ENCODE results near the gene CBLB. TPM values are rescaled to one million over a fixed set of nuclear protein-coding genes. Genes with fewer than 3 reads are reported as not detected.

CBLB gene
- total and polyA plus RNA-seq, 2 of the 4 experiments (the other 2 are of a cell fraction), result 10.1 to 20.1 TPM

GRCh38 chr3:105888621-105889579 is 20.1 kb upstream of the CBLB start:
- Histone ChIP-seq H3K18ac (ENCODE audit: low read depth, low read length) (no peak overlapping the region), H3K79me1 (ENCODE audit: low read depth in 1 of 2, low read length in 2 of 2) (no peaks in the 10 kb centered on the region), H2AK5ac (ENCODE audit: low read depth, low read length) (no peak overlapping the region), H3K4me1 (ENCODE audit: control insufficient read depth, insufficient read depth, low read length) (no peaks in the 10 kb centered on the region), H2BK20ac (ENCODE audit: low read depth, low read length) (no peak overlapping the region), H3K4ac (ENCODE audit: low read depth, low read length) (no peak overlapping the region), H3K4me3 (ENCODE audit: insufficient read depth, low read depth, low read length) (no peak overlapping the region), H3K23ac (ENCODE audit: low read depth, low read length) (no peak overlapping the region), H4K8ac (ENCODE audit: low read depth in 2 of 2, low read length in 2 of 2) (no peak overlapping the region), H3K27ac (ENCODE audit: insufficient read depth, low read length) (no peak overlapping the region), H2AK9ac (replicated peaks; ENCODE audit: low read depth, low read length, poor library complexity) (no peak overlapping the region), H3K4me2 (ENCODE audit: low read depth, low read length) (no peak overlapping the region), H3K9me1 (ENCODE audit: insufficient read depth, low read length) (no peaks in the 10 kb centered on the region), H2AFZ (replicated peaks; ENCODE audit: low read length, poor library complexity) (no peak overlapping the region), H3K56ac (ENCODE audit: extremely low read depth, insufficient read depth, low read length) (no peak overlapping the region), H2BK5ac (ENCODE audit: low read depth, low read length, poor library complexity, severe bottlenecking) (no peak overlapping the region), H3K9me3 (ENCODE audit: control insufficient read depth, insufficient read depth, low read length) (no peaks in the 10 kb centered on the region), H4K91ac (ENCODE audit: insufficient read depth, low read depth, low read length) (no peak overlapping the region), H3K9ac (ENCODE audit: low read depth, low read length) (no peak overlapping the region), H2BK120ac (ENCODE audit: low read depth, low read length) (no peak overlapping the region), H4K20me1 (ENCODE audit: insufficient read depth, low read length) (no peaks in the 10 kb centered on the region), H3K36me3 (ENCODE audit: control insufficient read depth, insufficient read depth, low read length) (no peaks in the 10 kb centered on the region), H2BK15ac (ENCODE audit: low read depth, low read length) (no peak overlapping the region), H4K5ac (ENCODE audit: low read depth, low read length) (no peak overlapping the region), H3K27me3 (ENCODE audit: control insufficient read depth, insufficient read depth, low read length) (no peaks in the 10 kb centered on the region), H3K14ac (replicated peaks; ENCODE audit: low read depth, low read length) (no peak overlapping the region)
- dilution Hi-C loops (cut with HindIII; ENCODE audit: low sequenced_read_pairs, unreplicated experiment), result no loop called here
- ChIA-PET CTCF (no interaction called here), POLR2A (ENCODE audit: unreplicated experiment) (no interaction called here)
- BruUV-seq (replicated peaks), result no TSS peak
- in situ Hi-C loops (cut with MboI; ENCODE audit: low sequenced_read_pairs), result no loop called here
- WGBS, 2 experiments (ENCODE audit: extremely low coverage in 2 of 2, insufficient read length in 1 of 2), result no CpG with 5 or more reads among the region's 4 CpGs
- no peak for DNase-seq
- ATAC-seq (ENCODE audit: low read depth), result no peak
- no peak for TF ChIP-seq FOS (IDR thresholded peaks at IDR 0.05; ENCODE audit: low read depth, low read length)
- TF ChIP-seq RFX5 (IDR thresholded peaks at IDR 0.05; ENCODE audit: low read depth, low read length), result no peak
- TF ChIP-seq RAD21 (IDR thresholded peaks at IDR 0.05; ENCODE audit: low read length), result no peak
- TF ChIP-seq CEBPB (IDR thresholded peaks at IDR 0.05; ENCODE audit: low read depth, low read length), result no peak
- TF ChIP-seq, protein P1, sequence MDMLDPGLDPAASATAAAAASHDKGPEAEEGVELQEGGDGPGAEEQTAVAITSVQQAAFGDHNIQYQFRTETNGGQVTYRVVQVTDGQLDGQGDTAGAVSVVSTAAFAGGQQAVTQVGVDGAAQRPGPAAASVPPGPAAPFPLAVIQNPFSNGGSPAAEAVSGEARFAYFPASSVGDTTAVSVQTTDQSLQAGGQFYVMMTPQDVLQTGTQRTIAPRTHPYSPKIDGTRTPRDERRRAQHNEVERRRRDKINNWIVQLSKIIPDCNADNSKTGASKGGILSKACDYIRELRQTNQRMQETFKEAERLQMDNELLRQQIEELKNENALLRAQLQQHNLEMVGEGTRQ (IDR thresholded peaks at IDR 0.05; ENCODE audit: low read depth, low read length), result no peak
- TF ChIP-seq SMC3 (IDR thresholded peaks at IDR 0.05; ENCODE audit: low read depth, low read length), result no peak
- TF ChIP-seq MAZ (IDR thresholded peaks at IDR 0.05; ENCODE audit: borderline replicate concordance, low read depth, low read length), result no peak
- TF ChIP-seq RCOR1 (IDR thresholded peaks at IDR 0.05; ENCODE audit: insufficient replicate concordance, low read length), result no peak
- no peak for TF ChIP-seq BHLHE40 (IDR thresholded peaks at IDR 0.05; ENCODE audit: low read depth, low read length)
- TF ChIP-seq CTCF (conservative IDR thresholded peaks at IDR 0.05; ENCODE audit: low read depth, low read length), result no peak
- TF ChIP-seq POLR2A (IDR thresholded peaks at IDR 0.05; ENCODE audit: low read depth, low read length), result no peak
- TF ChIP-seq CHD1 (IDR thresholded peaks at IDR 0.05; ENCODE audit: low read depth, low read length), result no peak
- TF ChIP-seq MAFK (IDR thresholded peaks at IDR 0.05; ENCODE audit: low read depth, low read length), result no peak
- no peak for TF ChIP-seq ELK1 (IDR thresholded peaks at IDR 0.05; ENCODE audit: borderline replicate concordance, low read depth, low read length)
- TF ChIP-seq NFE2L2 (IDR thresholded peaks at IDR 0.05; ENCODE audit: low read depth, low read length), result no peak
- intact Hi-C loops (cut with micrococcal nuclease), result no loop called here
